Renal cortex interstitium (tissue), 11 donors: ENCODE data around the gene OGA. TPM values are rescaled to one million over a fixed set of nuclear protein-coding genes. Genes with fewer than 3 reads are reported as not detected.

Experiments
- DNase-seq, 11 donors: peaks; one replicate each; pipeline ENCODE4 v3.0.0-alpha.2; 2013; ENCODE audit warnings: low read depth in 9 of 11, low spot score in 4 of 11; ENCODE audit errors: extremely low read depth in 1 of 11
- polyA plus RNA-seq, 3 donors: library from polyadenylated mRNA; unstranded; fragments of 120-200 nt; gene quantifications; one replicate each; pipeline ENCODE4 v1.2.1, GENCODE V29; 2013; ENCODE audit not compliant: insufficient read length in 3 of 3

Gene OGA
- polyA plus RNA-seq, 3 donors, result 125 to 245 (median 168) TPM

- no peak for DNase-seq
Observed at GRCh38 chr10:101745074-101745696, 73.1 kb downstream of the OGA start.

- DNase-seq, result no peak
Observed at GRCh38 chr10:101744267-101744666, 74.0 kb downstream of the OGA start.

DNA sequence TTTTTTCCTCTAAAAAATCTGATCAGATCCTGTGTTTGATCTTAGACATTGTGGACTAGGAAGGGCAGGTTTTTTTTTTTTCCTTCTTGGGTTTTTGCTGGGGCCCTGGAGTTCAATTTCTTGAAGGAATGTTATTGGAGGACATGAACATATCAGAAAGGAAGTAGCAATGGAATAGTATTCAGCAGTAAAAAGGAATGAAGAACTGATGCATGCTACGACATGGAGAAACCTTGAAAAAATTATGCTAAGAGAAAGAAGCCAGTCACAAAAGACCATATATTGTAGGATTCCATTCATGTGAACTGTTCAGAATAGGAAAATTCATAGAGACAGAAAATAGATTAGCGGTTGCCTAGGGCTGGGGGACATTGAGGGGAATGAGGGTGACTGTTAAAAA lies 76.3 kb downstream of the OGA start:
- no peak for DNase-seq

- no peak for DNase-seq
Observed at GRCh38 chr10:101736666-101737065, 81.6 kb downstream of the OGA start.

Other genes starting within 250 kb of the OGA start
- 10 to 100 TPM; 31.8 to 42.2 (median 34.1) TPM for gene POLL, start 230.2 kb downstream of the OGA start, polyA plus RNA-seq
- gene DPCD, start 230.1 kb downstream of the OGA start, polyA plus RNA-seq, result 10 to 100 TPM; 42.1 to 48.5 (median 47.8) TPM
- gene FBXW4, start 123.3 kb downstream of the OGA start, polyA plus RNA-seq, result 10 to 100 TPM; 52.7 to 56.5 (median 55.5) TPM
- gene FGF8, start 42.3 kb downstream of the OGA start, polyA plus RNA-seq, result 10 to 100 TPM in 1 of 3 donors, 1 to 10 TPM in 2; 7.0 to 10.9 (median 9.6) TPM
- gene NPM3, start 35.0 kb downstream of the OGA start, polyA plus RNA-seq, result 10 to 100 TPM; 53.1 to 71.5 (median 63.0) TPM
- 1 to 10 TPM; 4.0 to 8.1 (median 4.2) TPM for gene KCNIP2, start 25.4 kb upstream of the OGA start, polyA plus RNA-seq
- 10 to 100 TPM; 18.6 to 19.0 (median 18.7) TPM for gene ARMH3, start 237.7 kb upstream of the OGA start, polyA plus RNA-seq
- 10 to 100 TPM; 10.3 to 14.5 (median 12.5) TPM for gene HPS6, start 246.9 kb upstream of the OGA start, polyA plus RNA-seq